ENCODE results near the gene PPFIBP1. TPM values are rescaled to one million over a fixed set of nuclear protein-coding genes. Genes with fewer than 3 reads are reported as not detected.

The PPFIBP1 gene
- total and polyA plus RNA-seq, 2 of the 8 experiments (the other 6 are each of a cell fraction or from before 2014, with no cell fraction given) = 7.7 to 31.3 TPM

DNA sequence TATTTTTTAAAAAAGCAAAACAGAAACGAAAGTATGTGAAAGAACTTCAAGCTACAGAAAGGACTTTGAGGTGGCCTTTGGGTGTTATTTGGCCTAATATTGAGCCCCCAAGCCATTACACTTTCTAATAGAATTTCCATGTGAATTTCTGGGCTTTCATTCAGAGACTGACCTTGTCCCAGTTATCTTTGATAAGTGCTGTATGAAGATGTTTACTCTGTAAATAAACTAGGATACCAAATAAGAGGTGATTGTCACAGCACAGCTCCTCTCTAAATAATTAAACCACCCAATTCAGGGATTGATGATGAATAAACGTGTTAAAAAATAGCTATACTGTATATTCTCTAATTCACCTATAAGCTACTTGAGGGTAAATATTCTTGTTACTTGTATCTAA, 32.8 kb upstream of the PPFIBP1 start:
- H3K23ac ChIP-seq (ENCODE audit: insufficient read length) = no peak overlapping the region
- no peaks in the 10 kb centered on the region for H3K79me2 ChIP-seq (ENCODE audit: control insufficient read depth in 1 of 2, insufficient read depth in 2 of 2, low read length in 2 of 2)
- no peak overlapping the region for H3K9ac ChIP-seq (replicated peaks in 1 of 4; ENCODE audit: extremely low read depth in 1 of 4, low read depth in 3 of 4, low read length in 3 of 4)
- H3K56ac ChIP-seq (replicated peaks; ENCODE audit: insufficient read length, low read depth, low read length) = no peak overlapping the region
- 88% methylated on average over 2 of the region's 2 CpGs; no CpG with 5 or more reads in 1 of the 2 experiments for WGBS, 2 experiments (ENCODE audit: extremely low coverage in 1 of 2, insufficient coverage in 1 of 2, insufficient read length in 1 of 2, insufficient replicate concordance in 2 of 2, low coverage in 1 of 2, low lambda C conversion rate in 2 of 2, missing lambda C conversion rate in 1 of 2)
- POLR2A ChIA-PET (ENCODE audit: partially characterized antibody) = no interaction called here
- no peak overlapping the region for H4K91ac ChIP-seq (replicated peaks; ENCODE audit: insufficient read length, low read length)
- no peaks in the 10 kb centered on the region for H3K4me1 ChIP-seq (replicated peaks in 1 of 4; ENCODE audit: control insufficient read depth in 3 of 4, insufficient read depth in 4 of 4, low read length in 3 of 4)
- no peaks in the 10 kb centered on the region for H3K79me1 ChIP-seq (ENCODE audit: low read depth, low read length)
- no peak overlapping the region for H3K18ac ChIP-seq (ENCODE audit: extremely low read depth, low read length)
- no peak overlapping the region for H3K4me2 ChIP-seq (ENCODE audit: insufficient read depth in 1 of 2, low read depth in 2 of 2, low read length in 2 of 2)
- H4K5ac ChIP-seq (ENCODE audit: insufficient read length, low read depth, low read length) = no peak overlapping the region
- no peaks in the 10 kb centered on the region for H3K36me3 ChIP-seq (ENCODE audit: control insufficient read depth in 2 of 4, insufficient read depth in 4 of 4, low read length in 3 of 4)
- no peak for FAIRE-seq
- H2BK12ac ChIP-seq (ENCODE audit: low read depth, low read length) = no peak overlapping the region
- no peaks in the 10 kb centered on the region for H4K20me1 ChIP-seq (replicated peaks in 1 of 2; ENCODE audit: control insufficient read depth in 1 of 2, insufficient read depth in 2 of 2, low read length in 2 of 2)
- no peak overlapping the region for H2BK5ac ChIP-seq (ENCODE audit: low read depth, low read length)
- no peak overlapping the region for H3K14ac ChIP-seq (ENCODE audit: insufficient read length)
- no peak overlapping the region for H3K4me3 ChIP-seq (ENCODE audit: extremely low read depth in 1 of 4, insufficient read depth in 2 of 4, low read depth in 3 of 4, low read length in 4 of 4)
- H3K4ac ChIP-seq (replicated peaks; ENCODE audit: insufficient read length, low read depth, low read length) = no peak overlapping the region
- no peaks in the 10 kb centered on the region for H3K23me2 ChIP-seq (ENCODE audit: low read depth, low read length)
- H2BK15ac ChIP-seq (ENCODE audit: low read length) = no peak overlapping the region
- no peak for DNase-seq (ENCODE audit: low read depth in 1 of 2, low spot score in 2 of 2)
- H2AFZ ChIP-seq (ENCODE audit: low read length) = no peak overlapping the region
- CTCF ChIA-PET (ENCODE audit: partially characterized antibody) = interaction anchor here (0.6 to 0.7 kb wide), 2 partner anchors 58 to 186 kb away, joined by 3 read pairs; no protein-coding TSS in a partner anchor
- H3K9me3 ChIP-seq (ENCODE audit: insufficient read depth in 2 of 2, low read depth in 1 of 2, low read length in 1 of 2) = no peaks in the 10 kb centered on the region
- no peak overlapping the region for H3K27ac ChIP-seq (ENCODE audit: low read depth, low read length)
- H3K27me3 ChIP-seq (replicated peaks in 1 of 4; ENCODE audit: control insufficient read depth in 3 of 4, extremely low read depth in 1 of 4, insufficient read depth in 3 of 4, low read length in 3 of 4) = no peaks in the 10 kb centered on the region
- H4K8ac ChIP-seq (ENCODE audit: extremely low read depth, insufficient read depth, low read length) = no peak overlapping the region
- H2AK5ac ChIP-seq (ENCODE audit: low read depth, low read length) = no peak overlapping the region
- H2BK120ac ChIP-seq (replicated peaks; ENCODE audit: low read depth, low read length) = no peak overlapping the region
- H2BK20ac ChIP-seq (ENCODE audit: low read length) = no peak overlapping the region
- TF ChIP-seq RBBP5 (IDR thresholded peaks at IDR 0.05; ENCODE audit: borderline replicate concordance, low read depth, low read length) (no peak), NANOG (IDR thresholded peaks at IDR 0.05; ENCODE audit: insufficient read depth, low read depth, low read length, poor library complexity, severe bottlenecking) (no peak), ASH2L (IDR thresholded peaks at IDR 0.05; ENCODE audit: low read length) (no peak), POLR2AphosphoS5 (IDR thresholded peaks at IDR 0.05; ENCODE audit: low read depth, low read length) (no peak), JUN (IDR thresholded peaks at IDR 0.05; ENCODE audit: low read depth, low read length) (no peak), HDAC6 (IDR thresholded peaks at IDR 0.05; ENCODE audit: low read depth, low read length) (no peak), EP300 (IDR thresholded peaks at IDR 0.05; ENCODE audit: borderline replicate concordance in 1 of 2, low read depth in 2 of 2, low read length in 2 of 2) (no peak), EGR1 (IDR thresholded peaks at IDR 0.05; ENCODE audit: borderline replicate concordance, low read depth, low read length) (no peak), RXRA (IDR thresholded peaks at IDR 0.05; ENCODE audit: insufficient read depth, low read depth, low read length) (no peak), FOSL1 (IDR thresholded peaks at IDR 0.05; ENCODE audit: insufficient read depth, low read depth, low read length) (no peak), ZNF274 (IDR thresholded peaks at IDR 0.05; ENCODE audit: borderline replicate concordance, extremely low read depth, low read length) (no peak)
- TF ChIP-seq, protein P1, sequence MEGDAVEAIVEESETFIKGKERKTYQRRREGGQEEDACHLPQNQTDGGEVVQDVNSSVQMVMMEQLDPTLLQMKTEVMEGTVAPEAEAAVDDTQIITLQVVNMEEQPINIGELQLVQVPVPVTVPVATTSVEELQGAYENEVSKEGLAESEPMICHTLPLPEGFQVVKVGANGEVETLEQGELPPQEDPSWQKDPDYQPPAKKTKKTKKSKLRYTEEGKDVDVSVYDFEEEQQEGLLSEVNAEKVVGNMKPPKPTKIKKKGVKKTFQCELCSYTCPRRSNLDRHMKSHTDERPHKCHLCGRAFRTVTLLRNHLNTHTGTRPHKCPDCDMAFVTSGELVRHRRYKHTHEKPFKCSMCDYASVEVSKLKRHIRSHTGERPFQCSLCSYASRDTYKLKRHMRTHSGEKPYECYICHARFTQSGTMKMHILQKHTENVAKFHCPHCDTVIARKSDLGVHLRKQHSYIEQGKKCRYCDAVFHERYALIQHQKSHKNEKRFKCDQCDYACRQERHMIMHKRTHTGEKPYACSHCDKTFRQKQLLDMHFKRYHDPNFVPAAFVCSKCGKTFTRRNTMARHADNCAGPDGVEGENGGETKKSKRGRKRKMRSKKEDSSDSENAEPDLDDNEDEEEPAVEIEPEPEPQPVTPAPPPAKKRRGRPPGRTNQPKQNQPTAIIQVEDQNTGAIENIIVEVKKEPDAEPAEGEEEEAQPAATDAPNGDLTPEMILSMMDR (IDR thresholded peaks at IDR 0.05; ENCODE audit: control extremely low read depth in 1 of 3, insufficient read depth in 1 of 3, low read depth in 1 of 3, low read length in 3 of 3) = no peak

Data from H1 (cell line).